ENCODE results near the gene PAPOLA. TPM values are rescaled to one million over a fixed set of nuclear protein-coding genes. Genes with fewer than 3 reads are reported as not detected.

Gene PAPOLA
- total RNA-seq, 1 donor from 2014 or later, result 235 TPM

DNA sequence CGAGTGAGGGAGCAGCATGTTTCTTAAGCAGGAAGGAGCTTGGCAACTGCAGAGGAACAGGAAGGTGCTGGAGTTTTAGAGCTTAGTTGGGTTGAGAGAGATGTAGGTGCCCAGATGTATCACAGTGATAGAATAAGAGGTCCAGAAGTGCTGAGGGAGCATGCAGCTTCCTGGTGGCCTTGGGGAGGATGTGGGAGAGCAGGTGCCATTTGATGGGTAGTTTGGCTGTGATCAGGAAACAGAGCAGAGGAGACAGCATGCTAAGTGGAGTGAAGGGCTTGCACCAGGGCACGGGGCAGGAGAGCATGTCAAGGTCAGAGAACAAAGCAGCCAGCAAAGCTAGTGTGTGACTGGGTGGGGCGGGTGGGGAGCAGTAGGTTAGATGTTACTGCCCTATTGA lies 74.8 kb downstream of the PAPOLA start:
- DNase-seq (ENCODE audit: low spot score), result no peak
- Histone ChIP-seq H3K4me3 (no peak overlapping the region), H4K20me1 (ENCODE audit: low read depth) (peaks cover 16% of the 10 kb centered on the region), H3K4me2 (no peak overlapping the region), H3K9ac (no peak overlapping the region), H3K9me3 (ENCODE audit: low read depth) (no peaks in the 10 kb centered on the region), H3F3A (ENCODE audit: low read depth) (peaks cover 13% of the 10 kb centered on the region), H3K36me3 (no peaks in the 10 kb centered on the region), H3K79me2 (ENCODE audit: low read depth) (no peaks in the 10 kb centered on the region), H3K27ac (no peak overlapping the region), H2AFZ (replicated peaks) (no peak overlapping the region), H3K4me1 (peaks cover 22% of the 10 kb centered on the region), H3K27me3 (no peaks in the 10 kb centered on the region)
- TF ChIP-seq, protein P1, sequence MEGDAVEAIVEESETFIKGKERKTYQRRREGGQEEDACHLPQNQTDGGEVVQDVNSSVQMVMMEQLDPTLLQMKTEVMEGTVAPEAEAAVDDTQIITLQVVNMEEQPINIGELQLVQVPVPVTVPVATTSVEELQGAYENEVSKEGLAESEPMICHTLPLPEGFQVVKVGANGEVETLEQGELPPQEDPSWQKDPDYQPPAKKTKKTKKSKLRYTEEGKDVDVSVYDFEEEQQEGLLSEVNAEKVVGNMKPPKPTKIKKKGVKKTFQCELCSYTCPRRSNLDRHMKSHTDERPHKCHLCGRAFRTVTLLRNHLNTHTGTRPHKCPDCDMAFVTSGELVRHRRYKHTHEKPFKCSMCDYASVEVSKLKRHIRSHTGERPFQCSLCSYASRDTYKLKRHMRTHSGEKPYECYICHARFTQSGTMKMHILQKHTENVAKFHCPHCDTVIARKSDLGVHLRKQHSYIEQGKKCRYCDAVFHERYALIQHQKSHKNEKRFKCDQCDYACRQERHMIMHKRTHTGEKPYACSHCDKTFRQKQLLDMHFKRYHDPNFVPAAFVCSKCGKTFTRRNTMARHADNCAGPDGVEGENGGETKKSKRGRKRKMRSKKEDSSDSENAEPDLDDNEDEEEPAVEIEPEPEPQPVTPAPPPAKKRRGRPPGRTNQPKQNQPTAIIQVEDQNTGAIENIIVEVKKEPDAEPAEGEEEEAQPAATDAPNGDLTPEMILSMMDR (IDR thresholded peaks at IDR 0.05), result no peak
- TF ChIP-seq EZH2 (IDR thresholded peaks at IDR 0.05) (no peak), EZH2phosphoT487 (IDR thresholded peaks at IDR 0.05) (no peak)
- H3K4me1 Mint-ChIP-seq, result peaks cover 16% of the 10 kb centered on the region
- no peak overlapping the region for H3K4me3 Mint-ChIP-seq
- peaks cover 2% of the 10 kb centered on the region for H3K27me3 Mint-ChIP-seq (ENCODE audit: insufficient read depth, low read depth)
- H3K36me3 Mint-ChIP-seq, result peaks cover 4% of the 10 kb centered on the region
- no peak overlapping the region for H3K27ac Mint-ChIP-seq
- no peaks in the 10 kb centered on the region for H3K9me3 Mint-ChIP-seq

DNA sequence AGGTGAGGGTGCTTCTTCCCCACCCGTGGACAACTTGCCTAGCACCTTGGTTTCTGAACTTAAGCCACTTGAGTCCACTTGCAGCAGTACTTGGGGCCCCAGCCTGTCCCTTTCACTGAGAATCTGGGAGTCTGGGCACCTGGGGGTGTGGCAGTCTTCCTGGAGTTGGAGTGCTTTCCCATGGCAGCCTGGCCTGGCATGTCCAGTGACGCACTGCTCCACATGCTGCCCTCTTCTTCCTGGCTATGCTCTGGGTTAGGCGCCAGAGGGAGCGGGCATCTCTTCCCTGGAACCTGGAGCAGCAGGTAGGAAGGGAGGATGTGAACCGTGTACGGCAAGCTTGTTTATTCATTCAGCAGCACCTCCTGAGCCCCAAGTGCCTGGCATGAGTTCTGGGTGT lies 76.4 kb downstream of the PAPOLA start:
- H3K4me3 Mint-ChIP-seq, result no peak overlapping the region
- Histone ChIP-seq H3K9me3 (ENCODE audit: low read depth) (no peaks in the 10 kb centered on the region), H3F3A (ENCODE audit: low read depth) (peaks cover 3% of the 10 kb centered on the region), H2AFZ (replicated peaks) (no peak overlapping the region), H3K9ac (no peak overlapping the region), H3K4me2 (no peak overlapping the region), H4K20me1 (ENCODE audit: low read depth) (peaks cover 9% of the 10 kb centered on the region), H3K27ac (no peak overlapping the region), H3K27me3 (no peaks in the 10 kb centered on the region), H3K36me3 (no peaks in the 10 kb centered on the region), H3K4me1 (peaks cover 14% of the 10 kb centered on the region), H3K4me3 (no peak overlapping the region), H3K79me2 (ENCODE audit: low read depth) (no peaks in the 10 kb centered on the region)
- no peaks in the 10 kb centered on the region for H3K36me3 Mint-ChIP-seq
- H3K27ac Mint-ChIP-seq, result no peak overlapping the region
- H3K4me1 Mint-ChIP-seq, result peaks cover 17% of the 10 kb centered on the region
- DNase-seq (ENCODE audit: low spot score), result no peak
- no peaks in the 10 kb centered on the region for H3K9me3 Mint-ChIP-seq
- H3K27me3 Mint-ChIP-seq (ENCODE audit: insufficient read depth, low read depth), result peaks cover 6% of the 10 kb centered on the region
- TF ChIP-seq, protein P1 (IDR thresholded peaks at IDR 0.05), result no peak
- TF ChIP-seq EZH2phosphoT487 (IDR thresholded peaks at IDR 0.05), result no peak

GRCh38 chr14:96579358-96579757 lies 77.2 kb downstream of the PAPOLA start:
- H3K36me3 ChIP-seq, result no peaks in the 10 kb centered on the region
- peaks cover 7% of the 10 kb centered on the region for H3K4me1 ChIP-seq
- H3K27ac ChIP-seq, result no peak overlapping the region
- Mint-ChIP-seq H3K4me1 (peaks cover 14% of the 10 kb centered on the region), H3K27ac (no peak overlapping the region), H3K36me3 (no peaks in the 10 kb centered on the region), H3K9me3 (no peaks in the 10 kb centered on the region), H3K27me3 (ENCODE audit: insufficient read depth, low read depth) (peaks cover 8% of the 10 kb centered on the region), H3K4me3 (no peak overlapping the region)
- no peaks in the 10 kb centered on the region for H3F3A ChIP-seq (ENCODE audit: low read depth)
- TF ChIP-seq EZH2phosphoT487 (IDR thresholded peaks at IDR 0.05) (no peak), EZH2 (IDR thresholded peaks at IDR 0.05) (no peak)
- TF ChIP-seq, protein P1 (IDR thresholded peaks at IDR 0.05), result no peak
- no peak overlapping the region for H3K4me2 ChIP-seq
- no peaks in the 10 kb centered on the region for H3K27me3 ChIP-seq
- no peak overlapping the region for H3K4me3 ChIP-seq
- no peaks in the 10 kb centered on the region for H3K9me3 ChIP-seq (ENCODE audit: low read depth)
- peaks cover 4% of the 10 kb centered on the region for H4K20me1 ChIP-seq (ENCODE audit: low read depth)
- no peaks in the 10 kb centered on the region for H3K79me2 ChIP-seq (ENCODE audit: low read depth)
- H2AFZ ChIP-seq (replicated peaks), result no peak overlapping the region
- H3K9ac ChIP-seq, result no peak overlapping the region
- no peak for DNase-seq (ENCODE audit: low spot score)

All from neural progenitor cell (in vitro differentiated cells).